ENCODE results near the gene NBEAL2.

The NBEAL2 gene

DNA sequence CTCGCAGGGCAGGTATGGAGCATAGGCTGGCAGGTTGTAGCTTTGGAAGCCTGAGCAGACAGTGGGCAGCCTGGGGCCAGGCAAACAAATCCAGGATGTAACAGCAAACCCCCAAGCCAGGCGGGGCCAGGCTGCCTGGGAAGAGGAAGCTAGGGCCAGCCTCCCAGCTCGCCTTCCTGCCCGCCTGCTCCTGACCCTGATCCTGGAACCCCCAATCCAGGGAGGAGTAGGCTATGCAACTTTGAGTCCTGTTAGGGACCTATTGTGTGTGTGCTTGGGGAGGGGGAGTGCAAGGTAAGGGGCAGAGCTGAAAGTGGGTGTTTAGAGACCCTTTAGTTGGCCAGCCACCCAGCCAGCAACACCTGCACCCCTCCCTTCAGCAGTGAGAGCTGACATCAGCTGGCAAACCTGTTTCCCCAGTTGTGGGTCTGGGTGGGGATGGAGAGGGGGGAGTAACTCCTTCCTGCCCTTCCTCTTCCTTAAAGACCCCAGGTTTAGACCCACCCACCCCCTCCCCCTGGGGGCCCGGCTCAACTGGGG lies 2.5 kb downstream of the NBEAL2 start:
- no peak overlapping the region for H3K4me2 ChIP-seq (ENCODE audit: low read depth, low read length, poor library complexity, severe bottlenecking)

DNA sequence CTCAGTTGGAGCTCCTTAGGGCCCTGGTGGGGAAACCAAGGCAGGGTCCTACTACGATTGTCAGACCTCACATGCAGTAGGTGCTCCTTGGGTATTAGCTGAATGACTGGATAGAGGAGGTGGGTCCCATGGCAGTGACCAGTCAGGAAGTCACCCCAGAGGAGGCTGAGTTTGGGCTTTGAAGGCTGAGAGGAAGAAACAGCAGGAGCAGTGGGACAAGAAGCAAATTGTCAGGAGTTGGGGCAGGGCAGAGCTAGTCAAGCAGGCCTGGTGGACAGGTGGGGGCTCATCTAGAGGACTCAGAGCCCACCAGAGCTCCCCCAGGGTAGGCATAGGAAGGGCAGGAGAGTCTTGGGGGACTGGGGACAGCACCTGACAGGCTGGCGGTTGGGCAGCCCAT lies 3.1 kb downstream of the NBEAL2 start:
- TF ChIP-seq, protein P1, sequence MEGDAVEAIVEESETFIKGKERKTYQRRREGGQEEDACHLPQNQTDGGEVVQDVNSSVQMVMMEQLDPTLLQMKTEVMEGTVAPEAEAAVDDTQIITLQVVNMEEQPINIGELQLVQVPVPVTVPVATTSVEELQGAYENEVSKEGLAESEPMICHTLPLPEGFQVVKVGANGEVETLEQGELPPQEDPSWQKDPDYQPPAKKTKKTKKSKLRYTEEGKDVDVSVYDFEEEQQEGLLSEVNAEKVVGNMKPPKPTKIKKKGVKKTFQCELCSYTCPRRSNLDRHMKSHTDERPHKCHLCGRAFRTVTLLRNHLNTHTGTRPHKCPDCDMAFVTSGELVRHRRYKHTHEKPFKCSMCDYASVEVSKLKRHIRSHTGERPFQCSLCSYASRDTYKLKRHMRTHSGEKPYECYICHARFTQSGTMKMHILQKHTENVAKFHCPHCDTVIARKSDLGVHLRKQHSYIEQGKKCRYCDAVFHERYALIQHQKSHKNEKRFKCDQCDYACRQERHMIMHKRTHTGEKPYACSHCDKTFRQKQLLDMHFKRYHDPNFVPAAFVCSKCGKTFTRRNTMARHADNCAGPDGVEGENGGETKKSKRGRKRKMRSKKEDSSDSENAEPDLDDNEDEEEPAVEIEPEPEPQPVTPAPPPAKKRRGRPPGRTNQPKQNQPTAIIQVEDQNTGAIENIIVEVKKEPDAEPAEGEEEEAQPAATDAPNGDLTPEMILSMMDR (IDR thresholded peaks at IDR 0.05; ENCODE audit: insufficient read depth, low read length, poor library complexity, severe bottlenecking): no peak
- no peak for TF ChIP-seq EZH2phosphoT487 (conservative IDR thresholded peaks at IDR 0.05; ENCODE audit: low read length)
- no peaks in the 10 kb centered on the region for H3K27me3 ChIP-seq (ENCODE audit: low read length)
- no peak overlapping the region for H3K9ac ChIP-seq (ENCODE audit: low read length)
- H3K79me2 ChIP-seq (ENCODE audit: insufficient read depth, low read length): peaks cover 10% of the 10 kb centered on the region; the same call in 1 of the 2 replicates
- no peak overlapping the region for H2AFZ ChIP-seq (ENCODE audit: low read depth, low read length, severe bottlenecking)
- H3K27ac ChIP-seq (ENCODE audit: low read depth, low read length): no peak overlapping the region
- no peaks in the 10 kb centered on the region for H3K9me2 ChIP-seq (replicated peaks; ENCODE audit: insufficient read depth, low read length)
- no peak overlapping the region for H3K4me2 ChIP-seq (ENCODE audit: low read depth, low read length, poor library complexity, severe bottlenecking)
- H3F3A ChIP-seq (ENCODE audit: insufficient read depth): no peaks in the 10 kb centered on the region
- H3K9me3 ChIP-seq (ENCODE audit: insufficient read depth, low read length): no peaks in the 10 kb centered on the region
- H4K20me1 ChIP-seq (ENCODE audit: low read depth, low read length): no peaks in the 10 kb centered on the region
- H3K36me3 ChIP-seq (ENCODE audit: low read length): no peaks in the 10 kb centered on the region
- no peak overlapping the region for H3K4me3 ChIP-seq (ENCODE audit: insufficient read depth, low read length, poor library complexity, severe bottlenecking)

More for the DNA sequence above, 2.5 kb downstream of the NBEAL2 start:
- H3F3A ChIP-seq (ENCODE audit: insufficient read depth): no peaks in the 10 kb centered on the region
- H3K27ac ChIP-seq (ENCODE audit: low read depth, low read length): no peak overlapping the region
- H3K9me2 ChIP-seq (replicated peaks; ENCODE audit: insufficient read depth, low read length): no peaks in the 10 kb centered on the region
- H3K9me3 ChIP-seq (ENCODE audit: insufficient read depth, low read length): no peaks in the 10 kb centered on the region
- peaks cover 10% of the 10 kb centered on the region; the same call in 1 of the 2 replicates for H3K79me2 ChIP-seq (ENCODE audit: insufficient read depth, low read length)
- no peak overlapping the region for H3K4me3 ChIP-seq (ENCODE audit: insufficient read depth, low read length, poor library complexity, severe bottlenecking)
- no peaks in the 10 kb centered on the region for H3K36me3 ChIP-seq (ENCODE audit: low read length)
- no peak overlapping the region for H3K9ac ChIP-seq (ENCODE audit: low read length)
- no peak overlapping the region for H2AFZ ChIP-seq (ENCODE audit: low read depth, low read length, severe bottlenecking)
- no peaks in the 10 kb centered on the region for H4K20me1 ChIP-seq (ENCODE audit: low read depth, low read length)
- no peak for TF ChIP-seq EZH2phosphoT487 (conservative IDR thresholded peaks at IDR 0.05; ENCODE audit: low read length)
- TF ChIP-seq, protein P1 (IDR thresholded peaks at IDR 0.05; ENCODE audit: insufficient read depth, low read length, poor library complexity, severe bottlenecking): no peak
- H3K27me3 ChIP-seq (ENCODE audit: low read length): no peaks in the 10 kb centered on the region

DNA sequence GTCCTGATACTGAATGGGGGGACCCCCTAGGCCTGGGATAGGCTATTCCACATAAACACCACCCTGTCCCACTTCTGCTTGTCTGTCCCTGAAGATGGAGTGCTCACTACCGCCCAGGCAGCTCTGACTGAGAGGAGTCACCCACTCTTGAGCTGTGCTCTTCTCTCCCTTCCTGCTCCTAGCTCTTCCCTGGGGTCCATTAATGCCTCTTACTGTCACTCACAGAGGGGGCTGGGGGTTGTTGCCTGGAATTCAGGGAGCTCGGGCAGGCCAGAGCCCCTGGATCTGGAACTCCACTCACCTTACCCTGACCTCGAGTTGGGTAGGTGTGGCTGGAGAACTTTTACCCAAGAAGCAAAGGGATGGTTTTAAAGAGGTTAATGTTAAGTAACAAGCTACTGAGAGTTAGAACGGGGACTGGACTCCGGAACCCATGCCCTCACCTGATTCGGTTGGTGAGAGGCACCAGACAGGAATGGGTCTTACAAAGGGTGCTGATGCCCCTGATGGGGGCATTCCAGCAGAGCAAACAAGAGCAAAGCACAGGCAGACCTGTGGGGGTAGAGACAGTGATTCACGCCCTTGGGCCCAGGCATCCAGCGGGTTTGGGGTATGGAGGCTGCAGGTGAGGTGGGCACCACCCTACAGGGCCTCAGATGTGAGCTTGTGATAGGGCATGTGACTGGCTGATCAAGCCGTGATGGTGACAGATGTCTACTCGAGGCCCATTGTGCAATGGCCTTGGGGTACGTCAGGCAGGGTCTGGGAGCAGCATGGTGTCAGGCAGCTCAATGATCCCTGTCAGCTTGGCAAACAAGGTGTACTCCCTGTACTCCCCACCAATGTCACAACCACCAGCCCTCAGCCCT lies 5.4 kb downstream of the NBEAL2 start:
- Histone ChIP-seq H2AFZ (ENCODE audit: low read depth, low read length, severe bottlenecking) (no peak overlapping the region), H3K79me2 (ENCODE audit: insufficient read depth, low read length) (peaks cover 10% of the 10 kb centered on the region; the same call in 1 of the 2 replicates)

More for the DNA sequence above, 5.4 kb downstream of the NBEAL2 start:
- H3K27me3 ChIP-seq (ENCODE audit: low read length): no peaks in the 10 kb centered on the region
- H3K9ac ChIP-seq (ENCODE audit: low read length): no peak overlapping the region
- H3K4me2 ChIP-seq (ENCODE audit: low read depth, low read length, poor library complexity, severe bottlenecking): no peak overlapping the region
- H3K27ac ChIP-seq (ENCODE audit: low read depth, low read length): no peak overlapping the region
- H3K9me2 ChIP-seq (replicated peaks; ENCODE audit: insufficient read depth, low read length): no peaks in the 10 kb centered on the region
- H3F3A ChIP-seq (ENCODE audit: insufficient read depth): no peaks in the 10 kb centered on the region
- no peaks in the 10 kb centered on the region for H3K36me3 ChIP-seq (ENCODE audit: low read length)
- no peaks in the 10 kb centered on the region for H4K20me1 ChIP-seq (ENCODE audit: low read depth, low read length)
- no peaks in the 10 kb centered on the region for H3K9me3 ChIP-seq (ENCODE audit: insufficient read depth, low read length)
- no peak for TF ChIP-seq EZH2phosphoT487 (conservative IDR thresholded peaks at IDR 0.05; ENCODE audit: low read length)
- TF ChIP-seq, protein P1 (IDR thresholded peaks at IDR 0.05; ENCODE audit: insufficient read depth, low read length, poor library complexity, severe bottlenecking): no peak
- H3K4me3 ChIP-seq (ENCODE audit: insufficient read depth, low read length, poor library complexity, severe bottlenecking): no peak overlapping the region

All from SU-DHL-6 (cell line).